ENCODE measurements around the gene THAP2. TPM values are rescaled to one million over a fixed set of nuclear protein-coding genes. Genes with fewer than 3 reads are reported as not detected.
"Not testable (repeated sequence)": the region's sequence is repeated elsewhere in the genome, so short reads cannot be mapped to it uniquely, and the experiment has no call there.

Gene THAP2
- total and polyA plus RNA-seq, 2 donors (not counting 3 experiments of a cell fraction or from before 2014, with no cell fraction given): 1.4 to 4.4 TPM

GRCh38 chr12:71695782-71696181 is 31.7 kb downstream of the THAP2 start:
- Histone ChIP-seq H3K9ac (replicated peaks; ENCODE audit: extremely low read depth, insufficient read depth, low read length) (no peak overlapping the region), H3K4me3 (replicated peaks in 1 of 3; ENCODE audit: insufficient read depth in 1 of 3, low read depth in 1 of 3, low read length in 3 of 3) (no peak overlapping the region), H3K36me3 (ENCODE audit: control insufficient read depth in 2 of 2, extremely low read depth in 1 of 2, insufficient read depth in 2 of 2, low read length in 2 of 2) (peaks cover 1 to 3% of the 10 kb centered on the region in 2 experiments), H3K4me2 (ENCODE audit: insufficient read depth, low read length) (no peak overlapping the region), H3K27ac (ENCODE audit: insufficient read depth, low read depth, low read length) (no peak overlapping the region), H3K79me2 (ENCODE audit: control insufficient read depth, insufficient read depth, low read length) (no peaks in the 10 kb centered on the region), H3K27me3 (ENCODE audit: control insufficient read depth in 2 of 2, insufficient read depth in 2 of 2, low read length in 2 of 2) (no peaks in the 10 kb centered on the region), H3K4me1 (ENCODE audit: control insufficient read depth, extremely low read depth, insufficient read depth, low read length) (no peaks in the 10 kb centered on the region), H4K20me1 (replicated peaks; ENCODE audit: control insufficient read depth, extremely low read depth, insufficient read depth, low read length) (no peaks in the 10 kb centered on the region), H2AFZ (ENCODE audit: low read depth, low read length) (no peak overlapping the region), H3K9me1 (replicated peaks; ENCODE audit: control insufficient read depth, extremely low read depth, insufficient read depth, low read length) (no peaks in the 10 kb centered on the region), H3K9me3 (replicated peaks; ENCODE audit: control insufficient read depth, insufficient read depth, low read length) (no peaks in the 10 kb centered on the region)
- BruUV-seq (replicated peaks): no TSS peak
- TF ChIP-seq POLR2A (IDR thresholded peaks at IDR 0.05; ENCODE audit: low read depth, low read length): no peak
- TF ChIP-seq POLR2AphosphoS5 (IDR thresholded peaks at IDR 0.05; ENCODE audit: insufficient read depth, low read depth, low read length): no peak
- TF ChIP-seq JUN (IDR thresholded peaks at IDR 0.05; ENCODE audit: borderline replicate concordance, insufficient read depth, insufficient read length, low read depth): no peak
- no peak for TF ChIP-seq MYC (IDR thresholded peaks at IDR 0.05; ENCODE audit: low read depth, low read length)
- TF ChIP-seq GATA2 (IDR thresholded peaks at IDR 0.05; ENCODE audit: insufficient read depth, insufficient read length, low read depth, low read length): no peak
- TF ChIP-seq EZH2 (IDR thresholded peaks at IDR 0.05; ENCODE audit: borderline replicate concordance, low read depth, low read length, severe bottlenecking): no peak
- no peak for TF ChIP-seq FOS (IDR thresholded peaks at IDR 0.05; ENCODE audit: borderline replicate concordance, insufficient read depth, low read length)
- TF ChIP-seq MAX (IDR thresholded peaks at IDR 0.05; ENCODE audit: insufficient read depth, insufficient read length): no peak
- no peak for TF ChIP-seq CTCF (IDR thresholded peaks at IDR 0.05; ENCODE audit: extremely low read depth in 1 of 2, insufficient read depth in 1 of 2, low read depth in 1 of 2, low read length in 2 of 2)
- CTCF ChIA-PET: interaction anchor here (0.5 kb wide), 1 partner anchor 58 kb away, joined by 3 read pairs; no protein-coding TSS in a partner anchor
- intact Hi-C loops (cut with micrococcal nuclease): no loop called here
- FAIRE-seq (no peak), DNase-seq (ENCODE audit: low read depth, low spot score) (no peak)
- POLR2A ChIA-PET: no interaction called here
- dilution Hi-C loops (cut with MboI; ENCODE audit: extremely low pct_ligation_motif_present, low sequenced_read_pairs): no loop called here

GRCh38 chr12:71702181-71702580 is 38.1 kb downstream of the THAP2 start:
- H3K4me3 ChIP-seq (replicated peaks in 1 of 3; ENCODE audit: insufficient read depth in 1 of 3, low read depth in 1 of 3, low read length in 3 of 3); H3K79me2 ChIP-seq (ENCODE audit: control insufficient read depth, insufficient read depth, low read length); H4K20me1 ChIP-seq (replicated peaks; ENCODE audit: control insufficient read depth, extremely low read depth, insufficient read depth, low read length); H3K4me2 ChIP-seq (ENCODE audit: insufficient read depth, low read length); DNase-seq (ENCODE audit: low read depth, low spot score); intact Hi-C loops (cut with micrococcal nuclease); H3K27ac ChIP-seq (ENCODE audit: insufficient read depth, low read depth, low read length); POLR2A ChIA-PET; H3K9me3 ChIP-seq (replicated peaks; ENCODE audit: control insufficient read depth, insufficient read depth, low read length); CTCF ChIA-PET; H3K36me3 ChIP-seq (ENCODE audit: control insufficient read depth in 2 of 2, extremely low read depth in 1 of 2, insufficient read depth in 2 of 2, low read length in 2 of 2); H3K27me3 ChIP-seq (ENCODE audit: control insufficient read depth in 2 of 2, insufficient read depth in 2 of 2, low read length in 2 of 2); dilution Hi-C loops (cut with MboI; ENCODE audit: extremely low pct_ligation_motif_present, low sequenced_read_pairs); H3K9ac ChIP-seq (replicated peaks; ENCODE audit: extremely low read depth, insufficient read depth, low read length); FAIRE-seq; H3K4me1 ChIP-seq (ENCODE audit: control insufficient read depth, extremely low read depth, insufficient read depth, low read length); H2AFZ ChIP-seq (ENCODE audit: low read depth, low read length); H3K9me1 ChIP-seq (replicated peaks; ENCODE audit: control insufficient read depth, extremely low read depth, insufficient read depth, low read length); BruUV-seq (replicated peaks): not testable (repeated sequence)

All from endothelial cell of umbilical vein (primary cell).